ENCODE results near the gene C10orf143.

C10orf143 gene

GRCh38 chr10:130054021-130054420 lies 56.6 kb downstream of the C10orf143 start:
- DNase-seq (ENCODE audit: extremely low read depth in 1 of 2, low read depth in 1 of 2) = no peak

- DNase-seq (ENCODE audit: extremely low read depth in 1 of 2, low read depth in 1 of 2) = no peak
Measured at GRCh38 chr10:130053561-130053960, 57.1 kb downstream of the C10orf143 start.

- DNase-seq (ENCODE audit: extremely low read depth in 1 of 2, low read depth in 1 of 2) = no peak
Measured at GRCh38 chr10:130052193-130052592, 58.4 kb downstream of the C10orf143 start.

GRCh38 chr10:130050721-130051120 lies 59.9 kb downstream of the C10orf143 start:
- no peak for DNase-seq (ENCODE audit: extremely low read depth in 1 of 2, low read depth in 1 of 2)

GRCh38 chr10:130049987-130050386 lies 60.6 kb downstream of the C10orf143 start:
- DNase-seq (ENCODE audit: extremely low read depth in 1 of 2, low read depth in 1 of 2) = no peak

GRCh38 chr10:130049244-130049643 lies 61.4 kb downstream of the C10orf143 start:
- no peak for DNase-seq (ENCODE audit: extremely low read depth in 1 of 2, low read depth in 1 of 2)

- no peak for DNase-seq (ENCODE audit: extremely low read depth in 1 of 2, low read depth in 1 of 2)
Measured at GRCh38 chr10:130048081-130048480, 62.5 kb downstream of the C10orf143 start.

- DNase-seq (ENCODE audit: extremely low read depth in 1 of 2, low read depth in 1 of 2) = no peak
Measured at GRCh38 chr10:130047336-130047735, 63.3 kb downstream of the C10orf143 start.

GRCh38 chr10:130046591-130046990 lies 64.0 kb downstream of the C10orf143 start:
- DNase-seq (ENCODE audit: extremely low read depth in 1 of 2, low read depth in 1 of 2) = no peak

GRCh38 chr10:130045801-130046321 lies 64.8 kb downstream of the C10orf143 start:
- no peak for DNase-seq (ENCODE audit: extremely low read depth in 1 of 2, low read depth in 1 of 2)

GRCh38 chr10:130045091-130045652 lies 65.5 kb downstream of the C10orf143 start:
- no peak for DNase-seq (ENCODE audit: extremely low read depth in 1 of 2, low read depth in 1 of 2)

GRCh38 chr10:130044067-130045061 lies 66.3 kb downstream of the C10orf143 start:
- no peak for DNase-seq (ENCODE audit: extremely low read depth in 1 of 2, low read depth in 1 of 2)

- DNase-seq (ENCODE audit: extremely low read depth in 1 of 2, low read depth in 1 of 2) = no peak
Measured at GRCh38 chr10:130043491-130043890, 67.1 kb downstream of the C10orf143 start.

GRCh38 chr10:130042381-130042780 lies 68.2 kb downstream of the C10orf143 start:
- DNase-seq (ENCODE audit: extremely low read depth in 1 of 2, low read depth in 1 of 2) = no peak

- no peak for DNase-seq (ENCODE audit: extremely low read depth in 1 of 2, low read depth in 1 of 2)
Measured at GRCh38 chr10:130041451-130042371, 68.9 kb downstream of the C10orf143 start.

GRCh38 chr10:130040817-130041330 lies 69.8 kb downstream of the C10orf143 start:
- no peak for DNase-seq (ENCODE audit: extremely low read depth in 1 of 2, low read depth in 1 of 2)

GRCh38 chr10:130040351-130040750 lies 70.3 kb downstream of the C10orf143 start:
- no peak for DNase-seq (ENCODE audit: extremely low read depth in 1 of 2, low read depth in 1 of 2)

GRCh38 chr10:130039141-130039540 lies 71.5 kb downstream of the C10orf143 start:
- no peak for DNase-seq (ENCODE audit: extremely low read depth in 1 of 2, low read depth in 1 of 2)

- DNase-seq (ENCODE audit: extremely low read depth in 1 of 2, low read depth in 1 of 2) = no peak
Measured at GRCh38 chr10:130038611-130039109, 72.0 kb downstream of the C10orf143 start.

GRCh38 chr10:130038019-130038555 lies 72.5 kb downstream of the C10orf143 start:
- no peak for DNase-seq (ENCODE audit: extremely low read depth in 1 of 2, low read depth in 1 of 2)

Measured in stimulated activated CD8-positive, alpha-beta memory T cell treated with anti-CD3 and anti-CD28 coated beads, Interleukin-7, amount 100 ng/mL, for 48 hours (primary cell).